GM12873 (cell line): ENCODE data around the gene UBE2V1.

ENCODE experiments used
- TF ChIP-seq, protein P1 (sequence below): IDR thresholded peaks from 2 replicates; pipeline ENCODE4 v1.5.1; 2012; ENCODE audit warnings: low read depth, mild to moderate bottlenecking, moderate library complexity, low read length, control low read depth; ENCODE audit not compliant: insufficient read depth; ENCODE audit errors: missing control alignments

The UBE2V1 gene

DNA sequence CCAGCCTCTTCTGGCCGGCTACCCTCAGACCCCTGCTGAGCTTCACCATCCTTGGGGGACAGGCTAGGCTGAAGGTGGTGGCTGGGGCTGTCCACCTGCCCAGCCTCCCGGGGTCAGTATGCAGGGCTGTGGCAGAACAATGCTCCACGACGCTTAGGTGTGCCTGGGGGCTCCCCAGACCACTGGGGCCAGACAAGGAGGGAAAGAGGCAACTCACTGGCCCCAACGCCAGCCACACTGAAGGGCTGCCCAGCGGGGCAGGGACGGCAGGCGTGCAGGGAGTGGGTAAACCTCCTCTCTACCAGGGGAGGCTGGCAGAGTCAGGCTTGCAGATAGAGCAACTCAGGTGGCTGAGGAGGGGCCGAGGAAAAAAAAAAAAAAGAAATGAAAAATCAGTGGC is 11.5 kb upstream of the UBE2V1 start:
- TF ChIP-seq, protein P1, sequence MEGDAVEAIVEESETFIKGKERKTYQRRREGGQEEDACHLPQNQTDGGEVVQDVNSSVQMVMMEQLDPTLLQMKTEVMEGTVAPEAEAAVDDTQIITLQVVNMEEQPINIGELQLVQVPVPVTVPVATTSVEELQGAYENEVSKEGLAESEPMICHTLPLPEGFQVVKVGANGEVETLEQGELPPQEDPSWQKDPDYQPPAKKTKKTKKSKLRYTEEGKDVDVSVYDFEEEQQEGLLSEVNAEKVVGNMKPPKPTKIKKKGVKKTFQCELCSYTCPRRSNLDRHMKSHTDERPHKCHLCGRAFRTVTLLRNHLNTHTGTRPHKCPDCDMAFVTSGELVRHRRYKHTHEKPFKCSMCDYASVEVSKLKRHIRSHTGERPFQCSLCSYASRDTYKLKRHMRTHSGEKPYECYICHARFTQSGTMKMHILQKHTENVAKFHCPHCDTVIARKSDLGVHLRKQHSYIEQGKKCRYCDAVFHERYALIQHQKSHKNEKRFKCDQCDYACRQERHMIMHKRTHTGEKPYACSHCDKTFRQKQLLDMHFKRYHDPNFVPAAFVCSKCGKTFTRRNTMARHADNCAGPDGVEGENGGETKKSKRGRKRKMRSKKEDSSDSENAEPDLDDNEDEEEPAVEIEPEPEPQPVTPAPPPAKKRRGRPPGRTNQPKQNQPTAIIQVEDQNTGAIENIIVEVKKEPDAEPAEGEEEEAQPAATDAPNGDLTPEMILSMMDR = no peak

DNA sequence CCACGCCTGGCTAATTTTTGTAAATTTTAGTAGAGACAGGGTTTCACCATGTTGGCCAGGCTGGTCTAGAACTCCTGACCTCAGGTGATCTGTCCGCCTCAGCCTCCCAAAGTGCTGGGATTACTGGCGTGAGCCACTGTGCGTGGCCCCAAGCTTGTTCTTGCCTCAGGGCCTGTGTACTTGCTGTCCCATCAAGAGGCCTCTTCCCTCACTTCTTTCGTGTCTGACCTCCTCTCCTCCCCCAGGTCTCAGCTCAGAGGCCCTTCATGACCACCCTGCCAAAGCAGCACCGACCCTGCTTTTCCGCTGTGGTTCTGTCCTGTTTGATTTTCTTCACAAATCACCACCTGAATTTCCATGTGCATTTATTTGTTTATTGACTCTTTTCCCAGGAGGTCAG is 10.5 kb upstream of the UBE2V1 start:
- TF ChIP-seq, protein P1 = no peak

DNA sequence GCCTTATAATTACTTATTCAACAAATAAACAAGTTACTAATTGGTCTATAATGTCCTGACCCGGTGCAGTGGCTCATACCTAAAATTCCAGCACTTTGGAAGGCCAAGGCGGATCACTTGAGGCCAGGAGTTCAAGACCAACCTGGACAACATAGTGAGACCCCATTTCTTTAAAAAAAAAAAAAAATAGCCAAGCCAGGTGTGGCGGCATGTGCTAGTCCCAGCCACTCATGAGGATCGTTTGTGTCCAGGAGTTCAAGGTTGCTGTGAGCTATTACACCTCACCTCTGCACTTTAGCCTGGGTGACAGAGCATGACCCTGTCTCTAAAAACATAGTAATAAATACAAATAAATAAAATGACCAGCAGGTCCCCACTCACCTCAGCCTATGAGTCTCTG is 9.8 kb upstream of the UBE2V1 start:
- TF ChIP-seq, protein P1 = no peak

DNA sequence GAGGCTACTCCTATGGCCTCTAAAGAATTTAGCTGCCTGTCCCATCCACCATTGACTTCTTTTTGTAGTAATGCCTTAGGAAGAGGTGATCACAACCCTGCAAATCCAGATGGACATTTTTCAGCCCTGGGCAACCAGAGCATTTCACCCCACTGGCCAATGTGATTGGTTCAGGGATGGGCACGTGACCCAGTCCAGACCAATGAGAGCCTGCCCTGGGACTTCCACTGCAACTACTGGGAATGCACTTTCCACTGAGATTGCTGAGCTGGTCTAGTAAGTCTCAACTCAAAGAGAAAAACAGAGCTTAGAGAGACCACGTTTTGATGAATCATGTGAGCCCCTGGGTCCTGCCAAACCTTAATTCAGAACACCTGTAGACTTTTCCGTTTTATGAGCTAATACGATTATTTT is 8.9 kb upstream of the UBE2V1 start:
- TF ChIP-seq, protein P1 = no peak

DNA sequence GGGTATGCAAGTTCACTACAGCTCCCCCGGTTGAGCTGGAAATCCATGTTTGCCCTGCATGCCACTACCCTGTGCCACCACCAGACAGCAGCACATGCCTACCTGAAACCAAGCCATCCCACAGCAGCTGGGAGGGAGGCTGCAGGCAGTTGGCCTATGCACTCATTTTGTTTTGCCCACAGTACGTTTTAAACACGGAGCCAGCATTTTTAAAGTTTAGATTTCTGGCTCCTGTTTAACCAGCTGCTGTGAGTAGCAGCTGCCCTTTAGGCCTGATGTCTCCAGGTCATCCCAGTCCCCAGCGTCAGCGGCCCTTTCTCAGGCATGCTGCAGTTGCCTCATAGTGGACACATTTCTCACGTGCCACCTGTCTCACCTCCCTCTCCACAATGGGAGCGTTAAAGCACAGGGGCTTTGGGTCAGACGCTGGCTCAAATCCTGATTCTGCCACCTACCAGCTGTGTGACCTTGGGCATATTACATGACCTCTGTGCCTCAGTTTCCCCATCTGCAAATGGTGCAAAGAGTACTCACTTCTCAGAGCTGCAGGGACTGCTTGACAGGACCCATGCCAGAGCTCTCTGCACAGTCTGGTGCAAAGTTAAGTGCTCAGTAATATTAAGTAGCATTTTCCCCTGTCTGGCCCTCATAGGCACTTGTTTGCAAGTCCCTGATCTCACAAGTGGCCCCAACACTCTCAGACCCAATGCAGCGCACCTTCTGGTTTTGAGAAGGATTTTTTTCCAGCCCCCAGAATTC is 8.2 kb upstream of the UBE2V1 start:
- TF ChIP-seq, protein P1 = peak; percentile 89

DNA sequence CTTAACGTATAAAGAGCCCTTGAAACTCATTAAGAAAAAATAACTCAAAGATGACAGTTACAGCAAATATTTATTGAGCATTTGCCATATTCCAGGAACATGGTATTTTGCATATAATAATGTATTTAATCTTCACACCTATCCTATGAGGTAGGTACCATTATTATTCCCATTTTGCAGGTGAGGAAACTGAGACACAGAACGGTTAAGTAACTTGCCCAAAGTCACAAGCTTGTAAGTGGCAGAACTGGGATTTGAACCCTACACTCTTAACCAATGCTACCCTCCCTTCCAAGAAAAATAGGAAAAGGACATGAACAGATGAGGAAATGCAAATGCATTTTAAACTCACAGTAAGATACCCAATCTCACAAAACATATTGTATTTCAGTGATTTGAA is 5.3 kb upstream of the UBE2V1 start:
- TF ChIP-seq, protein P1 = no peak

DNA sequence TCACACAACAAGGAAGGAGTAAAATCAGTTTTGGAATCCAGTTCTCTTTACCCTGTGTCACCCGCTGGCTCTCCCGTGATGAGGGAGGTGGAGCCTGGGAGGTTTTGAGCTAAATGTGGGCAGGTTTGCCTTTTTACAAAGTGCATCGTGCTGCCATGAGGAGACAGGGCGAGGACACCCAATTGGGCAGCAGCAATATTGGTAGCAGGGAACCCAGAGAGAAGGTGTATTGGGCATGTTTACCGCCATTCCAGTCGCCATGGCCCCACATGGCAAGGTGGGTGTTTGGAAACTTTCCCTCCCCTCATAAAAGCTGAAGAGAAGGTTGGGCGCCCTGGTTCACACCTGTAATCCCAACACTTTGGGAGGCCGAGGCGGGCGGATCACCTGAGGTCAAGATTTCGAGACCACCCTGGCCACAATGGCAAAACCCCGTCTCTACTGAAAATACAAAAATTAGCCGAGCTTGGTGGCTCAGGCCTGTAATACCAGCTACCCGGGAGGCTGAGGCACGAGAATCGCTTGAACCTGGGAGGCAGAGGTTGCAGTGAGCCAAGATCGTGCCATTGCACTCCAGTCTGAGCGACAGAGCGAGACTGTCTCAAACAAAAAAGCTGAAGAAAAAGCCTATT is 3.5 kb upstream of the UBE2V1 start:
- TF ChIP-seq, protein P1 = no peak
